ENCODE results near the gene KDM4B.

KDM4B gene

GRCh38 chr19:5133986-5134595 lies 165.2 kb downstream of the KDM4B start:
- no peak overlapping the region for H3K4me3 ChIP-seq (ENCODE audit: low read length)
- peaks cover 54% of the 10 kb centered on the region for H3K4me1 ChIP-seq (ENCODE audit: control insufficient read depth, low read length)
- no peak overlapping the region for H3K27ac ChIP-seq (ENCODE audit: low read depth, low read length)
- H4K20me1 ChIP-seq (ENCODE audit: control insufficient read depth, insufficient read depth, low read depth, low read length), result no peaks in the 10 kb centered on the region
- no peaks in the 10 kb centered on the region for H3K9me2 ChIP-seq (replicated peaks; ENCODE audit: control insufficient read depth, low read length)
- H3K4me2 ChIP-seq (ENCODE audit: low read length), result no peak overlapping the region
- 0 out of 2 replicates have a peak, but pooled peaks cover 2% of the 10 kb centered on the region for H3F3A ChIP-seq (ENCODE audit: control insufficient read depth, insufficient read depth)
- H3K27me3 ChIP-seq (ENCODE audit: control insufficient read depth, low read length), result no peaks in the 10 kb centered on the region
- peaks cover 3% of the 10 kb centered on the region for H3K79me2 ChIP-seq (ENCODE audit: control insufficient read depth, low read length)
- peaks cover 62% of the 10 kb centered on the region for H3K36me3 ChIP-seq (ENCODE audit: control insufficient read depth, low read length)
- H3K9me3 ChIP-seq (ENCODE audit: control insufficient read depth, insufficient read depth, low read length), result no peaks in the 10 kb centered on the region
- TF ChIP-seq CTCF (IDR thresholded peaks at IDR 0.05; ENCODE audit: low read depth, low read length, poor library complexity, severe bottlenecking), result no peak

DNA sequence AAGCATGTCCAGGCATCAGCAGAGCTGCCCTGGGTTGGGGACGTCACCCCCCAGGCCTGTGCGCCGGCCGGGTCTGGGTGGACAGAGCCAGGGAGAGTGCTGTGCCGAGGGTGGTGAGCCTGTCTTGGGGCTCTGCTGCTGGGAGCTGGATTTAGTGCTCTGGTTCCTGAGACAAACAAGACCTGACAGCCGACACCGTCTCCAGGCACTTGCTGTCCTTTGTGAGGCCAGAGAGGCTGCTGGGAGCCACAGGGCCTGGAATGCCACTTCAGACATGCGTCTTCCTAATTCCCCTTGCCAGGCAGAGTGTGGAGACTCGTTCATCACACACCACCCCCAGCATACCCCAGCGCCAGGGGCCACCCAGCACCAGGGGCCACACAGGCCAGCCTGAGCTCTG lies 165.8 kb downstream of the KDM4B start:
- H3K4me1 ChIP-seq (ENCODE audit: control insufficient read depth, low read length), result peaks cover 54% of the 10 kb centered on the region
- H3K9me3 ChIP-seq (ENCODE audit: control insufficient read depth, insufficient read depth, low read length), result no peaks in the 10 kb centered on the region
- H3K4me3 ChIP-seq (ENCODE audit: low read length), result no peak overlapping the region
- TF ChIP-seq CTCF (IDR thresholded peaks at IDR 0.05; ENCODE audit: low read depth, low read length, poor library complexity, severe bottlenecking) (no peak), EZH2phosphoT487 (IDR thresholded peaks at IDR 0.05; ENCODE audit: borderline replicate concordance, low read length) (no peak)
- H3F3A ChIP-seq (ENCODE audit: control insufficient read depth, insufficient read depth), result 0 out of 2 replicates have a peak, but pooled peaks cover 2% of the 10 kb centered on the region
- H4K20me1 ChIP-seq (ENCODE audit: control insufficient read depth, insufficient read depth, low read depth, low read length), result no peaks in the 10 kb centered on the region
- H3K36me3 ChIP-seq (ENCODE audit: control insufficient read depth, low read length), result peaks cover 68% of the 10 kb centered on the region
- no peak overlapping the region for H3K27ac ChIP-seq (ENCODE audit: low read depth, low read length)
- H3K27me3 ChIP-seq (ENCODE audit: control insufficient read depth, low read length), result no peaks in the 10 kb centered on the region
- no peak overlapping the region for H3K4me2 ChIP-seq (ENCODE audit: low read length)
- no peaks in the 10 kb centered on the region for H3K9me2 ChIP-seq (replicated peaks; ENCODE audit: control insufficient read depth, low read length)
- H3K79me2 ChIP-seq (ENCODE audit: control insufficient read depth, low read length), result peaks cover 3% of the 10 kb centered on the region

DNA sequence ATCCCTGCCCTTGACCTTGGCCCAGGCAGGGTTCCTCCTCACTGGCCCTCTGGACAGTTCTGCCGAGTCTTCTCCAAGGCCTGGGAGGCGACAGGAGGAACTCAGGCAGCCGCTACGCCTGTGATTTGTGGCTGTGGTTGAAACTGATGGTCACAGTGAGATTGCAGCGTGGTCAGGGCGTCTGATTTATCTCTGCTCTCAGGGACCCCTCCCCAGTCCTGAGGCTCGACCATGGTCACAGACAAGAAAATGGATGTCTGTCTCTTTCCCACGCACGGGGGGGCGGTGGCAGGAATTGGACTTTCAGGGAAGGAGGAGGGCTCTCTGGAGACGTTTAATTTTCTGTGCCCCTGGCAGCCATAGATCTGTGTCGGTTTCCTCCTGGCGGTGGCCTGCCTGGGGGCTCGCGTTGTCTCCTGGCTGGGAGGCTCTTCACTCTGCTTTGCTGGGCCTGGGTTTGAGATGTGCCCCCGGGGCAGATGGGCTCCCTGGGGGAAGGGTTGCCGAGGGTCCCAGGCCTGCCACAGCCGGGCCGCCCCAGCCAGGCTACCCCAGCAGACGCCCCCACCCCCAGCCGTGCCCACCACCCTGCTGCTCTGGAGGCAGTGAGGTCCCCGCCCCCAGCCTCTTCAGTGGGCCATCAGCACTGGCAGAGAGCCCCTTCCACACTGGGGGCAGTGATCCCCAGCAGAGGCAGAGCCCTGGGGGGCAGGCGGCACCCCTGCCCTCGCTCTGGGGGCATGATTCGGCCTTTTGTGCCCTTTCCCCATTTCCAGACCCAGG lies 167.4 kb downstream of the KDM4B start:
- 0 out of 2 replicates have a peak, but pooled peaks cover 2% of the 10 kb centered on the region for H3F3A ChIP-seq (ENCODE audit: control insufficient read depth, insufficient read depth)
- H4K20me1 ChIP-seq (ENCODE audit: control insufficient read depth, insufficient read depth, low read depth, low read length), result no peaks in the 10 kb centered on the region
- H3K4me2 ChIP-seq (ENCODE audit: low read length), result no peak overlapping the region
- H3K27ac ChIP-seq (ENCODE audit: low read depth, low read length), result no peak overlapping the region
- peaks cover 82% of the 10 kb centered on the region for H3K36me3 ChIP-seq (ENCODE audit: control insufficient read depth, low read length)
- peaks cover 6% of the 10 kb centered on the region for H3K79me2 ChIP-seq (ENCODE audit: control insufficient read depth, low read length)
- H3K4me1 ChIP-seq (ENCODE audit: control insufficient read depth, low read length), result peaks cover 43% of the 10 kb centered on the region
- TF ChIP-seq CTCF (IDR thresholded peaks at IDR 0.05; ENCODE audit: low read depth, low read length, poor library complexity, severe bottlenecking) (no peak), EZH2phosphoT487 (IDR thresholded peaks at IDR 0.05; ENCODE audit: borderline replicate concordance, low read length) (no peak)
- no peak overlapping the region for H3K4me3 ChIP-seq (ENCODE audit: low read length)
- H3K9me3 ChIP-seq (ENCODE audit: control insufficient read depth, insufficient read depth, low read length), result no peaks in the 10 kb centered on the region
- no peaks in the 10 kb centered on the region for H3K27me3 ChIP-seq (ENCODE audit: control insufficient read depth, low read length)
- H3K9me2 ChIP-seq (replicated peaks; ENCODE audit: control insufficient read depth, low read length), result no peaks in the 10 kb centered on the region
